NT2/D1 (cell line): Measurements from ENCODE around the gene ATF5.

Experiments used
- SUZ12 ChIP-seq: IDR thresholded peaks from 2 replicates; pipeline ENCODE4 v1.6.1; 2011; ENCODE audit not compliant: insufficient read length, insufficient read depth; ENCODE audit errors: extremely low read depth
- YY1 ChIP-seq: IDR thresholded peaks from 2 replicates; pipeline ENCODE4 v1.6.1; 2011; ENCODE audit not compliant: insufficient read length, insufficient read depth
- ZNF274 ChIP-seq: IDR thresholded peaks from 2 replicates; pipeline ENCODE4 v1.6.1; 2011; ENCODE audit warnings: mild to moderate bottlenecking, low read depth, low read length

- TF ChIP-seq ZNF274: no peak
- no peak for TF ChIP-seq SUZ12
- no peak for TF ChIP-seq YY1
These were observed 18.8 kb upstream of the ATF5 start for GRCh38 chr19:49910179-49910578.
